Measurements from ENCODE around the gene MZF1.

Gene MZF1

DNA sequence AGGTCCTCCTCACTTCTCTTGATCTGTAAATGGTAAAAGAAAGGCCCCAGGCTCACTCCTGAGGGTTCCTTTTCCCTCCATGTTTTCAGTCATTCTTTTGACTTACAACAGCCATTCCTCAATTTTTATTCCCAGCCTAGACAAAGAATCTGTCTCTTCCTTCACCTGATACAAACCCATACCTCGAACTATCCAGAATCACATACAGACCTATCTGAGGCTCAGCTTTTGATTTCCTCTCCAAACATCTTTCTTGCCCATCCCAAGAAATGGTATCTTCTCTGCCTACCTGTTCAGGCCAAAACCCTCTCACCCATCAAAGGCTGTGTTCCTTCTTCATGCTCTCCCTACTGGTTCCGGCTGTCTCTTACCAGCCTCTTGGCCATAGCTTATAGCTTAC lies 20.5 kb downstream of the MZF1 start:
- DNase-seq (no peak), ATAC-seq (ENCODE audit: insufficient read depth, low read depth) (no peak)
- Histone ChIP-seq H3K36me3 (ENCODE audit: insufficient read depth, low read length) (peaks cover 72% of the 10 kb centered on the region), H2AFZ (ENCODE audit: low read depth, low read length) (no peak overlapping the region), H3K27ac (ENCODE audit: low read length) (no peak overlapping the region), H3K9me3 (ENCODE audit: insufficient read depth, low read length, severe bottlenecking) (no peaks in the 10 kb centered on the region), H4K20me1 (ENCODE audit: insufficient read depth, low read length) (peaks cover 75% of the 10 kb centered on the region), H3K27me3 (ENCODE audit: insufficient read depth, low read length, poor library complexity) (no peaks in the 10 kb centered on the region), H3K79me2 (ENCODE audit: insufficient read depth, low read length) (peaks cover 83% of the 10 kb centered on the region), H3K4me2 (ENCODE audit: insufficient read depth, low read length) (no peak overlapping the region; the same call in 1 of the 2 replicates), H3K9ac (ENCODE audit: low read depth, low read length) (no peak overlapping the region), H3K4me3 (ENCODE audit: low read depth in 1 of 2, low read length in 2 of 2) (no peak overlapping the region), H3K4me1 (ENCODE audit: insufficient read depth, low read length) (peaks cover 81% of the 10 kb centered on the region)
- TF ChIP-seq, protein P1, sequence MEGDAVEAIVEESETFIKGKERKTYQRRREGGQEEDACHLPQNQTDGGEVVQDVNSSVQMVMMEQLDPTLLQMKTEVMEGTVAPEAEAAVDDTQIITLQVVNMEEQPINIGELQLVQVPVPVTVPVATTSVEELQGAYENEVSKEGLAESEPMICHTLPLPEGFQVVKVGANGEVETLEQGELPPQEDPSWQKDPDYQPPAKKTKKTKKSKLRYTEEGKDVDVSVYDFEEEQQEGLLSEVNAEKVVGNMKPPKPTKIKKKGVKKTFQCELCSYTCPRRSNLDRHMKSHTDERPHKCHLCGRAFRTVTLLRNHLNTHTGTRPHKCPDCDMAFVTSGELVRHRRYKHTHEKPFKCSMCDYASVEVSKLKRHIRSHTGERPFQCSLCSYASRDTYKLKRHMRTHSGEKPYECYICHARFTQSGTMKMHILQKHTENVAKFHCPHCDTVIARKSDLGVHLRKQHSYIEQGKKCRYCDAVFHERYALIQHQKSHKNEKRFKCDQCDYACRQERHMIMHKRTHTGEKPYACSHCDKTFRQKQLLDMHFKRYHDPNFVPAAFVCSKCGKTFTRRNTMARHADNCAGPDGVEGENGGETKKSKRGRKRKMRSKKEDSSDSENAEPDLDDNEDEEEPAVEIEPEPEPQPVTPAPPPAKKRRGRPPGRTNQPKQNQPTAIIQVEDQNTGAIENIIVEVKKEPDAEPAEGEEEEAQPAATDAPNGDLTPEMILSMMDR (IDR thresholded peaks at IDR 0.05; ENCODE audit: borderline replicate concordance, extremely low read depth, low read length, poor library complexity, severe bottlenecking): no peak
- no peak for TF ChIP-seq EZH2 (IDR thresholded peaks at IDR 0.05; ENCODE audit: borderline replicate concordance, low read depth, low read length, severe bottlenecking)

DNA sequence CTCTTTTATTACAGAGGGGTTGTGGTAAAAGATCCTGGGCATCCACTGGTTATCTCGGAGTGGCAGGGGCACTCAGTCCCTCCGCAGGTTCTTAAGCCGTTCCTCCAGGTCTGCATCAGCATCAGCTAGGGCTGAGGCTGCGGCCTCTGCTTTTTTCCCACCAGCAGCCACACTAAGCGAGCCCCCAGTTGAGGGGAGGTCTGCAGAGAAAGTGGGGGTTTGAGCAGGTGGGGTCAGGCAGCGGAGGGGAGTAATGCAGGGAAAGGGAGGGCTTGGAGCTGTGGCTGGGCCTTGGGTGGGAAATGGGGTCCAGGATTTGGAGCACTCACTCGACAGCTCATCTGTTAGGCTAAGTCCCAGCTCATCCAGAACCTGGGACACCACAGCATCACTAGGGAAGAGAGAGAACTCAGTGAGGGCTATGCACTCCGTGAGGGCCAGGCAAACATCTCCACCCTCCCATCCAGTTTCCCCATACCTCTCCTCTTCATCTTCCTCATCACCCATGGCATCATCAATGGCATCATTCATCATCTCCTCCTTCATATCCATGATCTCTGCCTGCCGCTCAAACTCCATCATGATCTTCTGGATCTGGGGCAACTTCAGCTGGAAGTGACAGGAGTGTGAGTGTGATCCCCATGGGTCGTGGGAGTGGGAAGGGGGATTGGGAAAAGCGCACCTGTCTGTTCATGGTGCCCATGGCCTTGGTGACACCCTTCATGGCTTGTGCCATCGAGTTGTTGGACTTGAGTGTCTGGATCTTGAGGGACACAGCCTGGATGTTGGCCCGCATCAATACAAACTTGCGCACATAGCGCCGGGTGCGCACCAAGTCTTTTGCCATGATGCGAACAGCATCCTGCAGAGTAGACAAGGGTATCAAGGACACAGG lies 21.3 kb downstream of the MZF1 start:
- no peak overlapping the region for H3K27ac ChIP-seq (ENCODE audit: low read length)
- no peak for TF ChIP-seq EZH2 (IDR thresholded peaks at IDR 0.05; ENCODE audit: borderline replicate concordance, low read depth, low read length, severe bottlenecking)
- TF ChIP-seq, protein P1 (IDR thresholded peaks at IDR 0.05; ENCODE audit: borderline replicate concordance, extremely low read depth, low read length, poor library complexity, severe bottlenecking): no peak
- H3K36me3 ChIP-seq (ENCODE audit: insufficient read depth, low read length): peaks cover 73% of the 10 kb centered on the region
- no peak overlapping the region for H2AFZ ChIP-seq (ENCODE audit: low read depth, low read length)
- H3K27me3 ChIP-seq (ENCODE audit: insufficient read depth, low read length, poor library complexity): no peaks in the 10 kb centered on the region
- no peak overlapping the region for H3K4me3 ChIP-seq (ENCODE audit: low read depth in 1 of 2, low read length in 2 of 2)
- ATAC-seq (ENCODE audit: insufficient read depth, low read depth) (no peak), DNase-seq (peak; percentile 18)
- H3K9ac ChIP-seq (ENCODE audit: low read depth, low read length): no peak overlapping the region
- peaks cover 83% of the 10 kb centered on the region for H3K79me2 ChIP-seq (ENCODE audit: insufficient read depth, low read length)
- peaks cover 75% of the 10 kb centered on the region for H4K20me1 ChIP-seq (ENCODE audit: insufficient read depth, low read length)
- no peaks in the 10 kb centered on the region for H3K9me3 ChIP-seq (ENCODE audit: insufficient read depth, low read length, severe bottlenecking)
- H3K4me1 ChIP-seq (ENCODE audit: insufficient read depth, low read length): peaks cover 81% of the 10 kb centered on the region
- H3K4me2 ChIP-seq (ENCODE audit: insufficient read depth, low read length): peak overlapping the region; percentile 33; the same call in 1 of the 2 replicates

DNA sequence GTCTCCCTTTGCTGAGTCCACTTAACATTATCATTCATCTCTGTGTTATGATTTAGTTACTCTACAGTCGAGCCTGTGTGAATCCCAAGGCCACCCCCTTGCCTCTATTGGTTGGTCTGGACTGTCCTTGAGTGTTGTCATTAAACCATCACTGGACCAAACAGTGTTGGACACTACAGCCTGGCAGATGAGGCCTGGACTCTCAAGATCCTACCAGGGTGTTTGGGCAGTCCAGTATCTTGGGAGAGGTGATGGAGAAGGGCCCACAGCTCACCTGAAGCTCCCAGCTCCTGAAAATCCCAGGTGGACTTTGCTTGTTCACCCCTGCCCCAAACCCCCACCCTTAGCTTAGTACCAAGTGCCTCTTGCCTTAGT lies 22.0 kb downstream of the MZF1 start:
- peaks cover 83% of the 10 kb centered on the region for H3K79me2 ChIP-seq (ENCODE audit: insufficient read depth, low read length)
- no peak overlapping the region for H3K4me3 ChIP-seq (ENCODE audit: low read depth in 1 of 2, low read length in 2 of 2)
- no peak for ATAC-seq (ENCODE audit: insufficient read depth, low read depth)
- peaks cover 73% of the 10 kb centered on the region for H3K36me3 ChIP-seq (ENCODE audit: insufficient read depth, low read length)
- no peak for TF ChIP-seq EZH2 (IDR thresholded peaks at IDR 0.05; ENCODE audit: borderline replicate concordance, low read depth, low read length, severe bottlenecking)
- TF ChIP-seq, protein P1 (IDR thresholded peaks at IDR 0.05; ENCODE audit: borderline replicate concordance, extremely low read depth, low read length, poor library complexity, severe bottlenecking): no peak
- H3K9ac ChIP-seq (ENCODE audit: low read depth, low read length): no peak overlapping the region
- DNase-seq: no peak
- H3K9me3 ChIP-seq (ENCODE audit: insufficient read depth, low read length, severe bottlenecking): no peaks in the 10 kb centered on the region
- no peak overlapping the region for H3K4me2 ChIP-seq (ENCODE audit: insufficient read depth, low read length)
- peaks cover 81% of the 10 kb centered on the region for H3K4me1 ChIP-seq (ENCODE audit: insufficient read depth, low read length)
- no peak overlapping the region for H2AFZ ChIP-seq (ENCODE audit: low read depth, low read length)
- H3K27me3 ChIP-seq (ENCODE audit: insufficient read depth, low read length, poor library complexity): no peaks in the 10 kb centered on the region
- H4K20me1 ChIP-seq (ENCODE audit: insufficient read depth, low read length): peaks cover 76% of the 10 kb centered on the region
- H3K27ac ChIP-seq (ENCODE audit: low read length): no peak overlapping the region
